ENCODE results near the gene WDR54.

Gene WDR54

GRCh38 chr2:74439373-74439772, 17.8 kb downstream of the WDR54 start:
- H3K9me3 ChIP-seq (ENCODE audit: control insufficient read depth, insufficient read depth, low read length) = no peaks in the 10 kb centered on the region
- H3K27me3 ChIP-seq (ENCODE audit: control insufficient read depth, low read length) = peaks cover 20% of the 10 kb centered on the region
- no peaks in the 10 kb centered on the region for H4K20me1 ChIP-seq (ENCODE audit: control insufficient read depth, insufficient read depth, low read depth, low read length)
- no peaks in the 10 kb centered on the region for H3K79me2 ChIP-seq (ENCODE audit: control insufficient read depth, low read length)
- H3K27ac ChIP-seq (ENCODE audit: low read depth, low read length) = no peak overlapping the region
- H3K4me1 ChIP-seq (ENCODE audit: control insufficient read depth, low read length) = peaks cover 43% of the 10 kb centered on the region
- H3F3A ChIP-seq (ENCODE audit: control insufficient read depth, insufficient read depth) = no peaks in the 10 kb centered on the region
- H3K4me2 ChIP-seq (ENCODE audit: low read length) = peak overlapping the region; percentile 69
- H3K4me3 ChIP-seq (ENCODE audit: low read length) = peak overlapping the region; percentile 66
- H3K9me2 ChIP-seq (replicated peaks; ENCODE audit: control insufficient read depth, low read length) = no peaks in the 10 kb centered on the region
- H3K36me3 ChIP-seq (ENCODE audit: control insufficient read depth, low read length) = no peaks in the 10 kb centered on the region
- no peak for TF ChIP-seq EZH2phosphoT487 (IDR thresholded peaks at IDR 0.05; ENCODE audit: borderline replicate concordance, low read length)
- no peak for TF ChIP-seq CTCF (IDR thresholded peaks at IDR 0.05; ENCODE audit: low read depth, low read length, poor library complexity, severe bottlenecking)

- Histone ChIP-seq H3K36me3 (ENCODE audit: control insufficient read depth, low read length) (no peaks in the 10 kb centered on the region), H3K4me2 (ENCODE audit: low read length) (peak overlapping the region; percentile 69), H3F3A (ENCODE audit: control insufficient read depth, insufficient read depth) (no peaks in the 10 kb centered on the region), H3K9me3 (ENCODE audit: control insufficient read depth, insufficient read depth, low read length) (no peaks in the 10 kb centered on the region), H3K4me1 (ENCODE audit: control insufficient read depth, low read length) (peaks cover 47% of the 10 kb centered on the region), H4K20me1 (ENCODE audit: control insufficient read depth, insufficient read depth, low read depth, low read length) (no peaks in the 10 kb centered on the region), H3K9me2 (replicated peaks; ENCODE audit: control insufficient read depth, low read length) (no peaks in the 10 kb centered on the region), H3K27ac (ENCODE audit: low read depth, low read length) (no peak overlapping the region), H3K4me3 (ENCODE audit: low read length) (peak overlapping the region; percentile 66), H3K27me3 (ENCODE audit: control insufficient read depth, low read length) (peaks cover 25% of the 10 kb centered on the region), H3K79me2 (ENCODE audit: control insufficient read depth, low read length) (no peaks in the 10 kb centered on the region)
- TF ChIP-seq EZH2phosphoT487 (IDR thresholded peaks at IDR 0.05; ENCODE audit: borderline replicate concordance, low read length) (no peak), CTCF (IDR thresholded peaks at IDR 0.05; ENCODE audit: low read depth, low read length, poor library complexity, severe bottlenecking) (no peak)
Measured at GRCh38 chr2:74439803-74440377, 18.4 kb downstream of the WDR54 start.

- peak overlapping the region; percentile 69 for H3K4me2 ChIP-seq (ENCODE audit: low read length)
- peak overlapping the region; percentile 66 for H3K4me3 ChIP-seq (ENCODE audit: low read length)
- no peaks in the 10 kb centered on the region for H3K79me2 ChIP-seq (ENCODE audit: control insufficient read depth, low read length)
- no peaks in the 10 kb centered on the region for H3K36me3 ChIP-seq (ENCODE audit: control insufficient read depth, low read length)
- no peaks in the 10 kb centered on the region for H3K9me2 ChIP-seq (replicated peaks; ENCODE audit: control insufficient read depth, low read length)
- TF ChIP-seq CTCF (IDR thresholded peaks at IDR 0.05; ENCODE audit: low read depth, low read length, poor library complexity, severe bottlenecking) = no peak
- H3K4me1 ChIP-seq (ENCODE audit: control insufficient read depth, low read length) = peaks cover 47% of the 10 kb centered on the region
- no peaks in the 10 kb centered on the region for H3K9me3 ChIP-seq (ENCODE audit: control insufficient read depth, insufficient read depth, low read length)
- H3K27ac ChIP-seq (ENCODE audit: low read depth, low read length) = no peak overlapping the region
- no peaks in the 10 kb centered on the region for H3F3A ChIP-seq (ENCODE audit: control insufficient read depth, insufficient read depth)
- H3K27me3 ChIP-seq (ENCODE audit: control insufficient read depth, low read length) = peaks cover 27% of the 10 kb centered on the region
- H4K20me1 ChIP-seq (ENCODE audit: control insufficient read depth, insufficient read depth, low read depth, low read length) = no peaks in the 10 kb centered on the region
Measured at GRCh38 chr2:74440378-74441169, 19.0 kb downstream of the WDR54 start.
